DOHH2 (cell line): Measurements from ENCODE around the gene SUSD1.

Source experiments
- H3F3A ChIP-seq: fragments of 200-600 bp; sonication (generic), shearing (Covaris generic); 2 replicates; pipeline ENCODE4 v1.6.0; 2016; ENCODE audit warnings: antibody characterized with exemption, mild to moderate bottlenecking; ENCODE audit not compliant: control insufficient read depth, insufficient read depth
- H3K27ac ChIP-seq: fragments of 200-600 bp; sonication (generic); 2 replicates; pipeline ENCODE4 v1.5.1; 2014; ENCODE audit warnings: low read depth, mild to moderate bottlenecking, low read length, moderate library complexity
- H3K27me3 ChIP-seq: fragments of 200-600 bp; sonication (generic); 2 replicates; pipeline ENCODE4 v1.6.1; 2014; ENCODE audit warnings: mild to moderate bottlenecking, low read length, mixed read lengths; ENCODE audit not compliant: control insufficient read depth
- H3K36me3 ChIP-seq: fragments of 200-600 bp; sonication (generic); 2 replicates; pipeline ENCODE4 v1.6.1; 2014; ENCODE audit warnings: mild to moderate bottlenecking, low read length, moderate library complexity, mixed read lengths; ENCODE audit not compliant: control insufficient read depth
- H3K4me1 ChIP-seq: fragments of 200-600 bp; sonication (generic); 2 replicates; pipeline ENCODE4 v1.6.1; 2014; ENCODE audit warnings: mild to moderate bottlenecking, low read length, mixed read lengths; ENCODE audit not compliant: control insufficient read depth
- H3K4me2 ChIP-seq: fragments of 200-600 bp; sonication (generic); 2 replicates; pipeline ENCODE4 v1.6.0; 2014; ENCODE audit warnings: mild to moderate bottlenecking, low read length, moderate library complexity
- H3K4me3 ChIP-seq: fragments of 200-600 bp; sonication (generic); 2 replicates; pipeline ENCODE4 v1.5.1; 2014; ENCODE audit warnings: mild to moderate bottlenecking, low read length, mixed read lengths
- H3K79me2 ChIP-seq: fragments of 200-600 bp; sonication (generic); 2 replicates; pipeline ENCODE4 v1.6.1; 2014; ENCODE audit warnings: mild to moderate bottlenecking, low read length, mixed read lengths; ENCODE audit not compliant: control insufficient read depth
- H3K9me2 ChIP-seq: fragments of 200-600 bp; sonication (generic); replicated peaks from 2 replicates; pipeline ENCODE4 v1.6.1; 2014; ENCODE audit warnings: mild to moderate bottlenecking, low read length, mixed read lengths; ENCODE audit not compliant: control insufficient read depth
- H3K9me3 ChIP-seq: fragments of 200-600 bp; sonication (generic); 2 replicates; pipeline ENCODE4 v1.6.1; 2014; ENCODE audit warnings: antibody characterized with exemption, low read length, mixed read lengths; ENCODE audit not compliant: control insufficient read depth, insufficient read depth
- H4K20me1 ChIP-seq: fragments of 200-600 bp; sonication (generic); 2 replicates; pipeline ENCODE4 v1.6.0; 2014; ENCODE audit warnings: low read depth, mild to moderate bottlenecking, antibody characterized with exemption, low read length, moderate library complexity; ENCODE audit not compliant: control insufficient read depth, insufficient read depth
- CTCF ChIP-seq: fragments of 200-600 bp; sonication (generic); IDR thresholded peaks from one replicate; pipeline ENCODE4 v1.5.1; 2014; ENCODE audit warnings: antibody characterized with exemption, mild to moderate bottlenecking, low read depth, low read length; ENCODE audit not compliant: poor library complexity, severe bottlenecking
- EZH2phosphoT487 ChIP-seq: fragments of 200-600 bp; sonication (generic); IDR thresholded peaks from 2 replicates; pipeline ENCODE4 v1.6.1; 2017; ENCODE audit warnings: borderline replicate concordance, mild to moderate bottlenecking, antibody characterized with exemption, low read length, moderate library complexity, mixed read lengths

The SUSD1 gene

GRCh38 chr9:112158656-112159367 is 16.3 kb downstream of the SUSD1 start:
- H3K36me3 ChIP-seq = no peaks in the 10 kb centered on the region

GRCh38 chr9:112157961-112158360 is 17.1 kb downstream of the SUSD1 start:
- no peaks in the 10 kb centered on the region for H4K20me1 ChIP-seq
- TF ChIP-seq EZH2phosphoT487 (no peak), CTCF (no peak)
- peaks cover 11% of the 10 kb centered on the region for H3K4me1 ChIP-seq
- no peak overlapping the region for H3K27ac ChIP-seq
- H3F3A ChIP-seq = peaks cover 5% of the 10 kb centered on the region
- no peaks in the 10 kb centered on the region for H3K9me2 ChIP-seq
- H3K36me3 ChIP-seq = no peaks in the 10 kb centered on the region
- no peak overlapping the region for H3K4me3 ChIP-seq
- H3K4me2 ChIP-seq = no peak overlapping the region
- no peaks in the 10 kb centered on the region for H3K27me3 ChIP-seq
- no peaks in the 10 kb centered on the region for H3K9me3 ChIP-seq
- no peaks in the 10 kb centered on the region for H3K79me2 ChIP-seq

More at GRCh38 chr9:112158656-112159367, 16.3 kb downstream of the SUSD1 start:
- Histone ChIP-seq H4K20me1 (no peaks in the 10 kb centered on the region), H3K27me3 (no peaks in the 10 kb centered on the region), H3K4me2 (no peak overlapping the region), H3K4me3 (no peak overlapping the region), H3K79me2 (no peaks in the 10 kb centered on the region), H3K9me2 (no peaks in the 10 kb centered on the region), H3K9me3 (no peaks in the 10 kb centered on the region), H3K4me1 (peaks cover 16% of the 10 kb centered on the region), H3F3A (peaks cover 10% of the 10 kb centered on the region), H3K27ac (no peak overlapping the region)
- TF ChIP-seq EZH2phosphoT487 (no peak), CTCF (no peak)

GRCh38 chr9:112157087-112157486 is 18.0 kb downstream of the SUSD1 start:
- H3K4me2 ChIP-seq = no peak overlapping the region
- H3F3A ChIP-seq = no peaks in the 10 kb centered on the region
- no peaks in the 10 kb centered on the region for H3K79me2 ChIP-seq
- TF ChIP-seq CTCF (no peak), EZH2phosphoT487 (no peak)
- H3K27me3 ChIP-seq = no peaks in the 10 kb centered on the region
- H3K9me2 ChIP-seq = no peaks in the 10 kb centered on the region
- H3K36me3 ChIP-seq = no peaks in the 10 kb centered on the region
- H4K20me1 ChIP-seq = no peaks in the 10 kb centered on the region
- H3K9me3 ChIP-seq = no peaks in the 10 kb centered on the region
- peaks cover 2% of the 10 kb centered on the region for H3K4me1 ChIP-seq
- no peak overlapping the region for H3K27ac ChIP-seq
- no peak overlapping the region for H3K4me3 ChIP-seq
